ENCODE data around the gene GMFB.

Gene GMFB

GRCh38 chr14:54515670-54516069 is 26.9 kb upstream of the GMFB start:
- TF ChIP-seq CTCF (IDR thresholded peaks at IDR 0.05; ENCODE audit: low read depth, low read length, missing control alignments), result no peak
- no peak for DNase-seq
- in situ Hi-C loops (cut with HindIII; ENCODE audit: low pct_ligation_motif_present, low sequenced_read_pairs), result no loop called here
- H3K27me3 ChIP-seq (replicated peaks), result no peaks in the 10 kb centered on the region
- H3K27ac ChIP-seq, result no peak overlapping the region
- no peak overlapping the region for H3K4me3 ChIP-seq (ENCODE audit: low read depth, low read length)
- H3K36me3 ChIP-seq (replicated peaks), result no peaks in the 10 kb centered on the region

- Histone ChIP-seq H3K27me3 (replicated peaks) (no peaks in the 10 kb centered on the region), H3K36me3 (replicated peaks) (no peaks in the 10 kb centered on the region), H3K4me3 (ENCODE audit: low read depth, low read length) (no peak overlapping the region), H3K27ac (no peak overlapping the region)
- DNase-seq, result no peak
- no peak for TF ChIP-seq CTCF (IDR thresholded peaks at IDR 0.05; ENCODE audit: low read depth, low read length, missing control alignments)
- in situ Hi-C loops (cut with HindIII; ENCODE audit: low pct_ligation_motif_present, low sequenced_read_pairs), result no loop called here
Measured at GRCh38 chr14:54512393-54512792, 23.6 kb upstream of the GMFB start.

- Histone ChIP-seq H3K27me3 (replicated peaks) (no peaks in the 10 kb centered on the region), H3K4me3 (ENCODE audit: low read depth, low read length) (peak within 1 kb of the TSS; percentile 96), H3K27ac (peak within 1 kb of the TSS; percentile 61), H3K36me3 (replicated peaks) (no peaks in the 10 kb centered on the region)
- peak; percentile 99 for DNase-seq
- in situ Hi-C loops (cut with HindIII; ENCODE audit: low pct_ligation_motif_present, low sequenced_read_pairs), result no loop called here
- TF ChIP-seq CTCF (IDR thresholded peaks at IDR 0.05; ENCODE audit: low read depth, low read length, missing control alignments), result peak; percentile 38
Measured at GRCh38 chr14:54509546-54510501, 21.0 kb upstream of the GMFB start, which contains the start of gene CGRRF1. TSS of gene CGRRF1 (plus strand) at chr14:54509906. CDS start at chr14:54509960, 54 bp downstream.

GRCh38 chr14:54503486-54503885 is 14.7 kb upstream of the GMFB start:
- in situ Hi-C loops (cut with HindIII; ENCODE audit: low pct_ligation_motif_present, low sequenced_read_pairs), result no loop called here
- DNase-seq, result peak; percentile 46
- peak; percentile 63 for TF ChIP-seq CTCF (IDR thresholded peaks at IDR 0.05; ENCODE audit: low read depth, low read length, missing control alignments)

GRCh38 chr14:54502602-54503001 is 13.8 kb upstream of the GMFB start:
- TF ChIP-seq CTCF (IDR thresholded peaks at IDR 0.05; ENCODE audit: low read depth, low read length, missing control alignments), result no peak
- Histone ChIP-seq H3K27ac (no peak overlapping the region), H3K36me3 (replicated peaks) (no peaks in the 10 kb centered on the region), H3K4me3 (ENCODE audit: low read depth, low read length) (no peak overlapping the region), H3K27me3 (replicated peaks) (no peaks in the 10 kb centered on the region)
- DNase-seq, result no peak
- in situ Hi-C loops (cut with HindIII; ENCODE audit: low pct_ligation_motif_present, low sequenced_read_pairs), result no loop called here

More at GRCh38 chr14:54503486-54503885, 14.7 kb upstream of the GMFB start:
- Histone ChIP-seq H3K27ac (no peak overlapping the region), H3K4me3 (ENCODE audit: low read depth, low read length) (no peak overlapping the region), H3K27me3 (replicated peaks) (no peaks in the 10 kb centered on the region), H3K36me3 (replicated peaks) (no peaks in the 10 kb centered on the region)

Data from brain microvascular endothelial cell (primary cell).